MM.1S (cell line): Measurements from ENCODE around the gene PHKA2.

Experiments used
- DNase-seq: peaks from one replicate; pipeline ENCODE4 v3.0.0-alpha.2; 2015
- H2AFZ ChIP-seq: fragments of 300-600 bp; sonication (generic); 2 replicates; pipeline ENCODE4 v1.6.0; 2016; ENCODE audit warnings: antibody characterized with exemption, low read length
- H3F3A ChIP-seq: fragments of 300-600 bp; sonication (generic); 2 replicates; pipeline ENCODE4 v1.6.1; 2016; ENCODE audit warnings: mild to moderate bottlenecking, antibody characterized with exemption, low read length, moderate library complexity, mixed read lengths; ENCODE audit not compliant: insufficient read depth
- H3K27ac ChIP-seq: fragments of 300-600 bp; sonication (generic); 2 replicates; pipeline ENCODE4 v1.5.1; 2016; ENCODE audit warnings: mild to moderate bottlenecking, low read length
- H3K27me3 ChIP-seq: fragments of 300-600 bp; sonication (generic); replicated peaks from 2 replicates; pipeline ENCODE4 v1.6.0; 2016; ENCODE audit warnings: low read length; ENCODE audit not compliant: insufficient read depth
- H3K36me3 ChIP-seq: fragments of 300-600 bp; sonication (generic); replicated peaks from 2 replicates; pipeline ENCODE4 v1.6.1; 2016; ENCODE audit warnings: mild to moderate bottlenecking, low read length, mixed read lengths; ENCODE audit not compliant: insufficient read depth
- H3K4me1 ChIP-seq: fragments of 300-600 bp; sonication (generic); 2 replicates; pipeline ENCODE4 v1.6.1; 2016; ENCODE audit warnings: low read length, mixed read lengths
- H3K4me2 ChIP-seq: fragments of 300-600 bp; sonication (generic); 2 replicates; pipeline ENCODE4 v1.6.0; 2016; ENCODE audit warnings: low read depth, low read length
- H3K4me3 ChIP-seq: fragments of 300-600 bp; sonication (generic); 2 replicates; pipeline ENCODE4 v1.5.1; 2016; ENCODE audit warnings: low read length, mixed read lengths
- H3K79me2 ChIP-seq: fragments of 300-600 bp; sonication (generic); 2 replicates; pipeline ENCODE4 v1.6.1; 2016; ENCODE audit warnings: mixed run types, low read length, mixed read lengths
- H3K9ac ChIP-seq: fragments of 300-600 bp; sonication (generic); 2 replicates; pipeline ENCODE4 v1.6.1; 2016; ENCODE audit warnings: low read length, mixed read lengths
- H3K9me2 ChIP-seq: fragments of 300-600 bp; sonication (generic); replicated peaks from 2 replicates; pipeline ENCODE4 v1.6.1; 2016; ENCODE audit warnings: mild to moderate bottlenecking, low read length, mixed read lengths; ENCODE audit not compliant: insufficient read depth
- H3K9me3 ChIP-seq: fragments of 300-600 bp; sonication (generic); replicated peaks from 2 replicates; pipeline ENCODE4 v1.6.1; 2016; ENCODE audit warnings: mild to moderate bottlenecking, low read length, mixed read lengths; ENCODE audit not compliant: insufficient read depth
- H4K20me1 ChIP-seq: fragments of 300-600 bp; sonication (generic); 2 replicates; pipeline ENCODE4 v1.6.1; 2016; ENCODE audit warnings: mild to moderate bottlenecking, low read length, moderate library complexity, mixed read lengths; ENCODE audit not compliant: insufficient read depth
- EZH2 ChIP-seq: fragments of 300-600 bp; sonication (generic); optimal IDR thresholded peaks from 2 replicates; pipeline ENCODE3; 2017; ENCODE audit warnings: low read depth, mild to moderate bottlenecking, antibody characterized with exemption, low read length, mixed read lengths
- EZH2phosphoT487 ChIP-seq: fragments of 300-600 bp; sonication (generic); IDR thresholded peaks from 2 replicates; pipeline ENCODE4 v1.6.1; 2018; ENCODE audit warnings: antibody characterized with exemption, low read length
- TF ChIP-seq, protein P1 (sequence below): fragments of 300-600 bp; sonication (generic); IDR thresholded peaks from 2 replicates; pipeline ENCODE4 v1.5.1; 2016; ENCODE audit warnings: antibody characterized with exemption, low read length, mixed read lengths

PHKA2 gene

DNA sequence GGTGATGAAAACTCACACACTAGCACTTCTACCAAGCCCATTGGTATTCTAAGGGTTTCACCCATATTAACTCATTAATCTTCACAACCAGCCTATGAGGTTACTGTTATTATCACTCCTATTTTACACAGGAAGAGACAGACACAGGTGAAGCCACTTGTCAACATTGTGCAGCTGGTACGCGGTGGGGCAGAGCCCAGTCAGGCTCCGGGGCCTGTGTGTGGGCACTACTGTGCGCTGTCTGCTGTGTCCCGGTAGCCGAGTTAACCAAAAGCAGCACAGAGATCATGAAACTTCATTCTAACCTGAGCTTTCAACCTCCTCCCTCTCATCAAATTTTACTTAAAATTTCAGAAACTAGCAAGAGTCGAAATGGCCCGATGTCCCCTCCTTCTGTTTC lies 111.3 kb downstream of the PHKA2 start:
- Histone ChIP-seq H3K27me3 (no peaks in the 10 kb centered on the region), H3F3A (no peaks in the 10 kb centered on the region), H3K9me2 (no peaks in the 10 kb centered on the region), H3K4me3 (no peak overlapping the region), H3K4me2 (no peak overlapping the region), H3K9ac (no peak overlapping the region), H3K4me1 (no peaks in the 10 kb centered on the region), H3K36me3 (no peaks in the 10 kb centered on the region), H2AFZ (no peak overlapping the region), H3K9me3 (no peaks in the 10 kb centered on the region), H4K20me1 (no peaks in the 10 kb centered on the region), H3K27ac (no peak overlapping the region), H3K79me2 (no peaks in the 10 kb centered on the region)
- no peak for DNase-seq
- TF ChIP-seq, protein P1, sequence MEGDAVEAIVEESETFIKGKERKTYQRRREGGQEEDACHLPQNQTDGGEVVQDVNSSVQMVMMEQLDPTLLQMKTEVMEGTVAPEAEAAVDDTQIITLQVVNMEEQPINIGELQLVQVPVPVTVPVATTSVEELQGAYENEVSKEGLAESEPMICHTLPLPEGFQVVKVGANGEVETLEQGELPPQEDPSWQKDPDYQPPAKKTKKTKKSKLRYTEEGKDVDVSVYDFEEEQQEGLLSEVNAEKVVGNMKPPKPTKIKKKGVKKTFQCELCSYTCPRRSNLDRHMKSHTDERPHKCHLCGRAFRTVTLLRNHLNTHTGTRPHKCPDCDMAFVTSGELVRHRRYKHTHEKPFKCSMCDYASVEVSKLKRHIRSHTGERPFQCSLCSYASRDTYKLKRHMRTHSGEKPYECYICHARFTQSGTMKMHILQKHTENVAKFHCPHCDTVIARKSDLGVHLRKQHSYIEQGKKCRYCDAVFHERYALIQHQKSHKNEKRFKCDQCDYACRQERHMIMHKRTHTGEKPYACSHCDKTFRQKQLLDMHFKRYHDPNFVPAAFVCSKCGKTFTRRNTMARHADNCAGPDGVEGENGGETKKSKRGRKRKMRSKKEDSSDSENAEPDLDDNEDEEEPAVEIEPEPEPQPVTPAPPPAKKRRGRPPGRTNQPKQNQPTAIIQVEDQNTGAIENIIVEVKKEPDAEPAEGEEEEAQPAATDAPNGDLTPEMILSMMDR = no peak
- TF ChIP-seq EZH2 (no peak), EZH2phosphoT487 (no peak)

DNA sequence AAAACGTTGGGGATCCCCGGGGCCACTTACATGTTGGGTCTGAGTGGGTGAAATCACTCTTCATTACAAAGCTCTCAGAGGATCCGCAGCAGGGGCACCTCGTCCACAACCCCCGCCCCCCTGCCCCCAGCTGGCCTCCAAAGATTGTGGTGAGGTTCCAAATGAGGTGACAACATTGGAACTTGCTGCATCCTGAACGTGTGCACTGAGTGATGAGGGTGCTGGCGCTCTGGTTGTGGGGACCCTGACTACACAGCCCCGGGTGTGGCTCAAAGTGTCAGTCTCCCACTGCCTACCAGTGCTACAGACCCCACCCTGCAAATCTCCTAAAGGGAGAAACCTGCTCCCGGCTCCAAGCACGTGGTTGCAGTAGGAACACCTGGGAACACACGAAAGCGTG lies 111.9 kb downstream of the PHKA2 start:
- TF ChIP-seq EZH2phosphoT487 (no peak), EZH2 (no peak)
- TF ChIP-seq, protein P1 = no peak
- Histone ChIP-seq H3K9me3 (no peaks in the 10 kb centered on the region), H3K27me3 (no peaks in the 10 kb centered on the region), H4K20me1 (no peaks in the 10 kb centered on the region), H3F3A (no peaks in the 10 kb centered on the region), H3K9ac (no peak overlapping the region), H3K4me3 (no peak overlapping the region), H3K79me2 (no peaks in the 10 kb centered on the region), H3K36me3 (no peaks in the 10 kb centered on the region), H3K9me2 (no peaks in the 10 kb centered on the region), H2AFZ (no peak overlapping the region), H3K27ac (no peak overlapping the region), H3K4me2 (no peak overlapping the region), H3K4me1 (no peaks in the 10 kb centered on the region)
- no peak for DNase-seq

DNA sequence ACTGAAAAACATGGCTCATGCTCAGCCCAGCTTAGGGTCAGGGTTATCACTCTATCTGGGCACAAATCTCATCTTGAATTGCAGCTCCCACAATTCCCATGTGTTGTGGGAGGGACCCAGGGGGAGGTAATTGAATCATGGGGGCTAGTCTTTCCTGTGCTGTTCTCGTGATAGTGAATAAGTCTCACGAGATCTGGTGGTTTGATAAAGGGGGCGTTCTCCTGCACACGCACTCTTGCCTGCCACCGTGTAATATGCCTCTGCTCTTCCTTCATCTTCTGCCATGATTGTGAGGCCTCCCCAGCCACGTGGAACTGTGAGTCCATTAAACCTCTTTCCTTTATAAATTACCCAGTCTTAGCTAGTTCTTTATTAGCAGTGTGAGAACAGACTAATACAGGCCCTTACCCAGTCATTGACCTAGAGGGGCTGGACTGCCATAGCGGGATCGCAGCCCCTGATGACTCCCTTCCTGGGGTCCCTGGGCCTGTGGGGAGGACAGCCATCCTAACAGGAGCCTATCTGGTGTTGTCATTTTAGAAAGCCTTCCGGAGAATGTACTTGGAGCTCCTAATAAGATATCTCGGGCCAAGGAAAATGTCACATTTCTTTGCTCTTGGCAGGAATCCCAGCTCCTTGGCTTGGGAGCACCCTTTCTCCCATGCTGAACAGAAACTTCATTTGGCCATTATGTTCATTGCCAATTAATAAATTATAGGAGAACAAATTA lies 112.6 kb downstream of the PHKA2 start:
- H3K27ac ChIP-seq = no peak overlapping the region
- no peak for DNase-seq
- no peak overlapping the region for H2AFZ ChIP-seq
- no peak overlapping the region for H3K9ac ChIP-seq
- H3K27me3 ChIP-seq = no peaks in the 10 kb centered on the region
- H3K4me3 ChIP-seq = no peak overlapping the region
- no peaks in the 10 kb centered on the region for H3K9me3 ChIP-seq
- TF ChIP-seq EZH2 (no peak), EZH2phosphoT487 (no peak)
- TF ChIP-seq, protein P1 = no peak
- no peaks in the 10 kb centered on the region for H4K20me1 ChIP-seq
- H3F3A ChIP-seq = no peaks in the 10 kb centered on the region
- no peaks in the 10 kb centered on the region for H3K36me3 ChIP-seq
- no peaks in the 10 kb centered on the region for H3K79me2 ChIP-seq
- H3K9me2 ChIP-seq = no peaks in the 10 kb centered on the region
- no peaks in the 10 kb centered on the region for H3K4me1 ChIP-seq
- H3K4me2 ChIP-seq = no peak overlapping the region
